Hematopoietic multipotent progenitor cell treated with erythropoietin and hydrocortisone succinate and interleukin-3 and kit ligand, for 17 days (in vitro differentiated cells): ENCODE measurements around the gene MED16.
"Not testable (repeated sequence)": the region's sequence is repeated elsewhere in the genome, so short reads cannot be mapped to it uniquely, and the experiment has no call there.

Experiments
- DNase-seq: peaks from one replicate; pipeline ENCODE4 v3.0.0-alpha.2; 2015; ENCODE audit warnings: low spot score

Gene MED16

GRCh38 chr19:825897-826644 is 66.9 kb downstream of the MED16 start:
- DNase-seq = no peak

- DNase-seq = no peak
These were observed 68.1 kb downstream of the MED16 start for GRCh38 chr19:824885-825284.

- DNase-seq = no peak
These were observed 69.3 kb downstream of the MED16 start for GRCh38 chr19:823565-824121.

GRCh38 chr19:821825-822503 is 71.0 kb downstream of the MED16 start, which contains the start of gene PLPPR3:
PLPPR3 (minus strand) TSS chr19:821955; CDS start chr19:821559, 396 bp downstream.
- DNase-seq = no peak

GRCh38 chr19:821231-821824 is 71.7 kb downstream of the MED16 start:
- DNase-seq = no peak

GRCh38 chr19:820212-820611 is 72.8 kb downstream of the MED16 start:
- not testable (repeated sequence) for DNase-seq
